Erythroblast (primary cell): ENCODE data around the gene DCAF4.

Source experiments
- GATA1 ChIP-seq: IDR thresholded peaks from 2 replicates; pipeline ENCODE4 v1.6.1; 2011; ENCODE audit warnings: low read depth, mild to moderate bottlenecking, control low read depth, low read length, moderate library complexity
- POLR2A ChIP-seq: IDR thresholded peaks from 2 replicates; pipeline ENCODE4 v1.6.1; 2011; ENCODE audit warnings: mild to moderate bottlenecking, low read length

- TF ChIP-seq POLR2A (no peak), GATA1 (no peak)
Observed at GRCh38 chr14:72958548-72958947, 32.3 kb downstream of the DCAF4 start.
